MM.1S (cell line): Measurements from ENCODE around the gene PUSL1.

Source experiments
- DNase-seq: peaks from one replicate; pipeline ENCODE4 v3.0.0-alpha.2; 2015
- H2AFZ ChIP-seq: fragments of 300-600 bp; sonication (generic); 2 replicates; pipeline ENCODE4 v1.6.0; 2016; ENCODE audit warnings: antibody characterized with exemption, low read length
- H3F3A ChIP-seq: fragments of 300-600 bp; sonication (generic); 2 replicates; pipeline ENCODE4 v1.6.1; 2016; ENCODE audit warnings: mild to moderate bottlenecking, antibody characterized with exemption, low read length, moderate library complexity, mixed read lengths; ENCODE audit not compliant: insufficient read depth
- H3K27ac ChIP-seq: fragments of 300-600 bp; sonication (generic); 2 replicates; pipeline ENCODE4 v1.5.1; 2016; ENCODE audit warnings: mild to moderate bottlenecking, low read length
- H3K27me3 ChIP-seq: fragments of 300-600 bp; sonication (generic); replicated peaks from 2 replicates; pipeline ENCODE4 v1.6.0; 2016; ENCODE audit warnings: low read length; ENCODE audit not compliant: insufficient read depth
- H3K36me3 ChIP-seq: fragments of 300-600 bp; sonication (generic); replicated peaks from 2 replicates; pipeline ENCODE4 v1.6.1; 2016; ENCODE audit warnings: mild to moderate bottlenecking, low read length, mixed read lengths; ENCODE audit not compliant: insufficient read depth
- H3K4me1 ChIP-seq: fragments of 300-600 bp; sonication (generic); 2 replicates; pipeline ENCODE4 v1.6.1; 2016; ENCODE audit warnings: low read length, mixed read lengths
- H3K4me2 ChIP-seq: fragments of 300-600 bp; sonication (generic); 2 replicates; pipeline ENCODE4 v1.6.0; 2016; ENCODE audit warnings: low read depth, low read length
- H3K4me3 ChIP-seq: fragments of 300-600 bp; sonication (generic); 2 replicates; pipeline ENCODE4 v1.5.1; 2016; ENCODE audit warnings: low read length, mixed read lengths
- H3K79me2 ChIP-seq: fragments of 300-600 bp; sonication (generic); 2 replicates; pipeline ENCODE4 v1.6.1; 2016; ENCODE audit warnings: mixed run types, low read length, mixed read lengths
- H3K9ac ChIP-seq: fragments of 300-600 bp; sonication (generic); 2 replicates; pipeline ENCODE4 v1.6.1; 2016; ENCODE audit warnings: low read length, mixed read lengths
- H3K9me2 ChIP-seq: fragments of 300-600 bp; sonication (generic); replicated peaks from 2 replicates; pipeline ENCODE4 v1.6.1; 2016; ENCODE audit warnings: mild to moderate bottlenecking, low read length, mixed read lengths; ENCODE audit not compliant: insufficient read depth
- H3K9me3 ChIP-seq: fragments of 300-600 bp; sonication (generic); replicated peaks from 2 replicates; pipeline ENCODE4 v1.6.1; 2016; ENCODE audit warnings: mild to moderate bottlenecking, low read length, mixed read lengths; ENCODE audit not compliant: insufficient read depth
- H4K20me1 ChIP-seq: fragments of 300-600 bp; sonication (generic); 2 replicates; pipeline ENCODE4 v1.6.1; 2016; ENCODE audit warnings: mild to moderate bottlenecking, low read length, moderate library complexity, mixed read lengths; ENCODE audit not compliant: insufficient read depth
- CTCF ChIP-seq: fragments of 300-600 bp; sonication (generic); IDR thresholded peaks from 2 replicates; pipeline ENCODE4 v1.5.1; 2016; ENCODE audit warnings: antibody characterized with exemption, low read length, mixed read lengths
- EZH2 ChIP-seq: fragments of 300-600 bp; sonication (generic); optimal IDR thresholded peaks from 2 replicates; pipeline ENCODE3; 2017; ENCODE audit warnings: low read depth, mild to moderate bottlenecking, antibody characterized with exemption, low read length, mixed read lengths
- EZH2phosphoT487 ChIP-seq: fragments of 300-600 bp; sonication (generic); IDR thresholded peaks from 2 replicates; pipeline ENCODE4 v1.6.1; 2018; ENCODE audit warnings: antibody characterized with exemption, low read length

The PUSL1 gene

GRCh38 chr1:1338278-1338677 is 29.9 kb downstream of the PUSL1 start:
- no peaks in the 10 kb centered on the region for H3K79me2 ChIP-seq
- no peak overlapping the region for H3K9ac ChIP-seq
- no peaks in the 10 kb centered on the region for H3K4me1 ChIP-seq
- TF ChIP-seq EZH2 (no peak), CTCF (no peak), EZH2phosphoT487 (no peak)
- no peaks in the 10 kb centered on the region for H3K36me3 ChIP-seq
- H3K9me3 ChIP-seq, result no peaks in the 10 kb centered on the region
- H3F3A ChIP-seq, result no peaks in the 10 kb centered on the region
- H3K27me3 ChIP-seq, result no peaks in the 10 kb centered on the region
- no peaks in the 10 kb centered on the region for H3K9me2 ChIP-seq
- no peak overlapping the region for H3K27ac ChIP-seq
- H4K20me1 ChIP-seq, result no peaks in the 10 kb centered on the region
- H3K4me2 ChIP-seq, result no peak overlapping the region
- no peak overlapping the region for H2AFZ ChIP-seq
- no peak for DNase-seq
- no peak overlapping the region for H3K4me3 ChIP-seq

- Histone ChIP-seq H3K36me3 (no peaks in the 10 kb centered on the region), H3K9ac (no peak overlapping the region)
Observed at GRCh38 chr1:1340185-1340584, 31.8 kb downstream of the PUSL1 start.

GRCh38 chr1:1340791-1341548 is 32.6 kb downstream of the PUSL1 start:
- H3K9me2 ChIP-seq, result no peaks in the 10 kb centered on the region
- no peaks in the 10 kb centered on the region for H3K4me1 ChIP-seq
- no peaks in the 10 kb centered on the region for H4K20me1 ChIP-seq
- H3K36me3 ChIP-seq, result no peaks in the 10 kb centered on the region
- TF ChIP-seq EZH2 (no peak), CTCF (no peak), EZH2phosphoT487 (no peak)
- no peaks in the 10 kb centered on the region for H3F3A ChIP-seq
- H2AFZ ChIP-seq, result no peak overlapping the region
- H3K4me2 ChIP-seq, result no peak overlapping the region
- H3K27ac ChIP-seq, result no peak overlapping the region
- H3K27me3 ChIP-seq, result no peaks in the 10 kb centered on the region
- H3K4me3 ChIP-seq, result no peak overlapping the region
- no peaks in the 10 kb centered on the region for H3K9me3 ChIP-seq
- H3K9ac ChIP-seq, result no peak overlapping the region
- no peak for DNase-seq
- peaks cover 3% of the 10 kb centered on the region; the same call in 1 of the 2 replicates for H3K79me2 ChIP-seq

More at GRCh38 chr1:1340185-1340584, 31.8 kb downstream of the PUSL1 start:
- no peaks in the 10 kb centered on the region for H3F3A ChIP-seq
- no peak overlapping the region for H3K4me2 ChIP-seq
- no peaks in the 10 kb centered on the region for H4K20me1 ChIP-seq
- H3K9me2 ChIP-seq, result no peaks in the 10 kb centered on the region
- H3K79me2 ChIP-seq, result no peaks in the 10 kb centered on the region
- TF ChIP-seq EZH2, result no peak
- TF ChIP-seq EZH2phosphoT487, result no peak
- TF ChIP-seq CTCF, result no peak
- H2AFZ ChIP-seq, result no peak overlapping the region
- H3K4me1 ChIP-seq, result no peaks in the 10 kb centered on the region
- no peak overlapping the region for H3K27ac ChIP-seq
- H3K27me3 ChIP-seq, result no peaks in the 10 kb centered on the region
- H3K9me3 ChIP-seq, result no peaks in the 10 kb centered on the region
- H3K4me3 ChIP-seq, result no peak overlapping the region
- DNase-seq, result no peak
